Loucy (cell line): ENCODE data around the gene MANF.

Source experiments
- H2AFZ ChIP-seq: fragments of 200-600 bp; sonication (generic); 2 replicates; pipeline ENCODE4 v1.6.0; 2016; ENCODE audit warnings: antibody characterized with exemption, mild to moderate bottlenecking, low read length, moderate library complexity
- H3F3A ChIP-seq: fragments of 200-600 bp; 2 replicates; pipeline ENCODE4 v1.6.0; 2016; ENCODE audit warnings: antibody characterized with exemption, low read depth, mild to moderate bottlenecking
- H3K27me3 ChIP-seq: fragments of 200-600 bp; sonication (generic); 2 replicates; pipeline ENCODE4 v1.6.1; 2014; ENCODE audit warnings: low read length, mild to moderate bottlenecking; ENCODE audit not compliant: insufficient read depth, poor library complexity, severe bottlenecking
- H3K36me3 ChIP-seq: fragments of 200-600 bp; sonication (generic); 2 replicates; pipeline ENCODE4 v1.6.1; 2016; ENCODE audit warnings: low read length; ENCODE audit not compliant: insufficient read depth
- H3K4me1 ChIP-seq: fragments of 200-600 bp; sonication (generic); 2 replicates; pipeline ENCODE4 v1.5.1; 2014; ENCODE audit warnings: low read length, mild to moderate bottlenecking; ENCODE audit not compliant: insufficient read depth, poor library complexity, severe bottlenecking
- H3K4me2 ChIP-seq: fragments of 200-600 bp; sonication (generic); 2 replicates; pipeline ENCODE4 v1.6.0; 2014; ENCODE audit warnings: antibody characterized with exemption, low read length, low read depth, mild to moderate bottlenecking; ENCODE audit not compliant: poor library complexity, severe bottlenecking
- H3K4me3 ChIP-seq: fragments of 200-600 bp; sonication (generic); 2 replicates; pipeline ENCODE4 v1.5.1; 2014; ENCODE audit warnings: low read length, mild to moderate bottlenecking, mixed read lengths; ENCODE audit not compliant: poor library complexity, severe bottlenecking
- H3K79me2 ChIP-seq: fragments of 200-600 bp; sonication (generic); 2 replicates; pipeline ENCODE4 v1.6.1; 2014; ENCODE audit warnings: low read length; ENCODE audit not compliant: insufficient read depth
- H3K9ac ChIP-seq: fragments of 200-600 bp; sonication (generic); 2 replicates; pipeline ENCODE4 v1.6.0; 2014; ENCODE audit warnings: mild to moderate bottlenecking, low read depth, low read length, moderate library complexity; ENCODE audit not compliant: poor library complexity, severe bottlenecking
- H3K9me2 ChIP-seq: fragments of 200-600 bp; sonication (generic); replicated peaks from 2 replicates; pipeline ENCODE4 v1.6.1; 2016; ENCODE audit warnings: low read depth, low read length, mixed read lengths
- H3K9me3 ChIP-seq: fragments of 200-600 bp; sonication (generic); 2 replicates; pipeline ENCODE4 v1.6.1; 2014; ENCODE audit warnings: mild to moderate bottlenecking, antibody characterized with exemption, low read length, low read depth; ENCODE audit not compliant: insufficient read depth
- H4K20me1 ChIP-seq: fragments of 200-600 bp; sonication (generic); 2 replicates; pipeline ENCODE4 v1.6.0; 2014; ENCODE audit warnings: antibody characterized with exemption, low read length, mild to moderate bottlenecking; ENCODE audit not compliant: insufficient read depth, poor library complexity, severe bottlenecking
- CTCF ChIP-seq: fragments of 200-600 bp; sonication (generic); conservative IDR thresholded peaks from 2 replicates; pipeline ENCODE4 v1.5.1; 2014; ENCODE audit warnings: mild to moderate bottlenecking, antibody characterized with exemption, low read length
- EZH2phosphoT487 ChIP-seq: fragments of 200-600 bp; IDR thresholded peaks from 2 replicates; pipeline ENCODE4 v1.6.1; 2018; ENCODE audit warnings: antibody characterized with exemption, mild to moderate bottlenecking, moderate library complexity, borderline replicate concordance

Gene MANF

GRCh38 chr3:51398595-51399310 lies 13.7 kb downstream of the MANF start:
- H3K9me2 ChIP-seq = no peaks in the 10 kb centered on the region
- H3K27me3 ChIP-seq = no peaks in the 10 kb centered on the region
- H3K4me3 ChIP-seq = no peak overlapping the region
- H3K9me3 ChIP-seq = no peaks in the 10 kb centered on the region
- H3F3A ChIP-seq = no peaks in the 10 kb centered on the region
- H4K20me1 ChIP-seq = peaks cover 22% of the 10 kb centered on the region
- H3K36me3 ChIP-seq = peaks cover 90% of the 10 kb centered on the region; the same call in 1 of the 2 replicates
- no peak overlapping the region for H2AFZ ChIP-seq
- H3K4me1 ChIP-seq = peaks cover 6% of the 10 kb centered on the region
- H3K79me2 ChIP-seq = peaks cover 23% of the 10 kb centered on the region
- H3K9ac ChIP-seq = no peak overlapping the region
- TF ChIP-seq CTCF (no peak), EZH2phosphoT487 (no peak)
- H3K4me2 ChIP-seq = no peak overlapping the region

DNA sequence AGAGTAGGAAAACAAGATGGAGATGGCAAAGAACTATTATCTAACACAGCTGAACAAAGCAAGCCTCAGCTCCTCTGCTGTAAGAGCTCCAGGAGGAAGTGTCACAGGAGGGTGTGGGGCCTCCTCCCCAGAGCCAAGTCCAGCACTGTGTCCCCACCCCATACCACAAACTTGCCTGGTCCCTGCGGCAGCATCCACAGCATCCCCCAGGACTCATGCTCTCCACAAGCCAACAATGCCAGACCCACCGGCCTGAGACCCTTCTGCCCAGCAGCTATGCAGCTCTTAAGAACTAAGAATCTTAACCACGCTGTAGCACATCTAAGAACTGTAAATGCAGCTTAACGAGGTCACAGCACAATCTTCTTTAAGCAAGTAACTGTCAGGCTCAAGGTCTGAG lies 15.1 kb downstream of the MANF start:
- Histone ChIP-seq H3K9me3 (no peaks in the 10 kb centered on the region), H3K79me2 (peaks cover 9% of the 10 kb centered on the region; the same call in 1 of the 2 replicates), H3K4me2 (no peak overlapping the region), H3K9ac (no peak overlapping the region), H3K9me2 (no peaks in the 10 kb centered on the region), H3K4me1 (no peaks in the 10 kb centered on the region), H3K4me3 (no peak overlapping the region), H3K27me3 (no peaks in the 10 kb centered on the region), H3F3A (no peaks in the 10 kb centered on the region), H2AFZ (no peak overlapping the region), H3K36me3 (peaks cover 85% of the 10 kb centered on the region; the same call in 1 of the 2 replicates), H4K20me1 (peaks cover 8% of the 10 kb centered on the region)
- no peak for TF ChIP-seq EZH2phosphoT487
- no peak for TF ChIP-seq CTCF

GRCh38 chr3:51401735-51402134 lies 16.6 kb downstream of the MANF start:
- Histone ChIP-seq H3K4me2 (no peak overlapping the region), H3K36me3 (peaks cover 73% of the 10 kb centered on the region; the same call in 1 of the 2 replicates)

More at GRCh38 chr3:51401735-51402134, 16.6 kb downstream of the MANF start:
- TF ChIP-seq EZH2phosphoT487 (no peak), CTCF (no peak)
- Histone ChIP-seq H4K20me1 (no peaks in the 10 kb centered on the region), H3K4me1 (no peaks in the 10 kb centered on the region), H3F3A (no peaks in the 10 kb centered on the region), H3K9ac (no peak overlapping the region), H2AFZ (no peak overlapping the region), H3K79me2 (peaks cover 4% of the 10 kb centered on the region; the same call in 1 of the 2 replicates), H3K9me2 (no peaks in the 10 kb centered on the region), H3K4me3 (no peak overlapping the region), H3K9me3 (no peaks in the 10 kb centered on the region), H3K27me3 (no peaks in the 10 kb centered on the region)
